Upper lobe of right lung (tissue), 1 donor: ENCODE results near the gene NMNAT2. TPM values are rescaled to one million over a fixed set of nuclear protein-coding genes. Genes with fewer than 3 reads are reported as not detected.

ENCODE experiments used
- ATAC-seq: fragments of 200-7000 bp; cut with Tn5 transposase; one replicate; pipeline ENCODE4 v1.9.1; 2020; ENCODE audit warnings: mild to moderate bottlenecking, moderate library complexity
- DNase-seq: peaks from one replicate; pipeline ENCODE4 v3.0.0-alpha.2; 2020
- H3K27ac ChIP-seq: fragments of 200-600 bp; one replicate; pipeline ENCODE4 v1.8.0; 2022
- H3K27me3 ChIP-seq: fragments of 200-600 bp; one replicate; pipeline ENCODE4 v1.8.0; 2022; ENCODE audit warnings: mild to moderate bottlenecking
- H3K36me3 ChIP-seq: fragments of 200-600 bp; one replicate; pipeline ENCODE4 v1.8.0; 2022
- H3K4me1 ChIP-seq: fragments of 200-600 bp; one replicate; pipeline ENCODE4 v1.8.0; 2022
- H3K4me3 ChIP-seq: fragments of 200-600 bp; one replicate; pipeline ENCODE4 v1.8.0; 2022; ENCODE audit warnings: mild to moderate bottlenecking
- H3K9me3 ChIP-seq: fragments of 200-600 bp; one replicate; pipeline ENCODE4 v1.8.0; 2022
- CTCF ChIP-seq: fragments of 200-600 bp; IDR thresholded peaks from one replicate; pipeline ENCODE4 v1.8.0; 2022; ENCODE audit warnings: antibody characterized with exemption
- intact Hi-C: fragments of 100-400 bp; cut with DNase I; formaldehyde crosslinking; loops from one replicate; pipeline ENCODE4 v1.11.0; 2022
- total RNA-seq: library from RNA; stranded (reverse); fragmentation: NEBNext Ultra II Directional; extraction: Animal tissue kit (Norgen Biotek cat#: 25700); gene quantifications from one replicate; pipeline ENCODE4 v1.2.1, GENCODE V29; 2021
- donor health status: DM: no; HTN: yes; CAD: no; lungs with severe emphysema.

The NMNAT2 gene
- total RNA-seq, 1 donor from 2014 or later = 0.38 TPM

GRCh38 chr1:183388735-183389134 lies 29.4 kb downstream of the NMNAT2 start:
- Histone ChIP-seq H3K36me3 (no peaks in the 10 kb centered on the region), H3K4me1 (no peaks in the 10 kb centered on the region), H3K27me3 (no peaks in the 10 kb centered on the region), H3K9me3 (no peaks in the 10 kb centered on the region), H3K27ac (no peak overlapping the region), H3K4me3 (no peak overlapping the region)
- DNase-seq (no peak), ATAC-seq (no peak)
- TF ChIP-seq CTCF = no peak
- intact Hi-C loops = no loop called here

GRCh38 chr1:183385340-183386144 lies 32.6 kb downstream of the NMNAT2 start:
- Histone ChIP-seq H3K4me3 (no peak overlapping the region), H3K27me3 (no peaks in the 10 kb centered on the region), H3K9me3 (no peaks in the 10 kb centered on the region), H3K4me1 (no peaks in the 10 kb centered on the region), H3K27ac (no peak overlapping the region), H3K36me3 (no peaks in the 10 kb centered on the region)
- DNase-seq (no peak), ATAC-seq (no peak)
- intact Hi-C loops = no loop called here
- no peak for TF ChIP-seq CTCF

GRCh38 chr1:183379951-183380350 lies 38.2 kb downstream of the NMNAT2 start:
- no peak for TF ChIP-seq CTCF
- Histone ChIP-seq H3K4me3 (no peak overlapping the region), H3K36me3 (no peaks in the 10 kb centered on the region), H3K9me3 (no peaks in the 10 kb centered on the region), H3K27ac (no peak overlapping the region), H3K4me1 (no peaks in the 10 kb centered on the region), H3K27me3 (no peaks in the 10 kb centered on the region)
- intact Hi-C loops = no loop called here
- DNase-seq (no peak), ATAC-seq (no peak)

- Histone ChIP-seq H3K36me3 (no peaks in the 10 kb centered on the region), H3K27me3 (no peaks in the 10 kb centered on the region), H3K4me3 (no peak overlapping the region), H3K9me3 (no peaks in the 10 kb centered on the region), H3K27ac (no peak overlapping the region), H3K4me1 (no peaks in the 10 kb centered on the region)
- intact Hi-C loops = no loop called here
- TF ChIP-seq CTCF = no peak
- no peak for ATAC-seq
- DNase-seq = no peak
These were observed 42.8 kb downstream of the NMNAT2 start for GRCh38 chr1:183375381-183375780.

GRCh38 chr1:183374825-183375224 lies 43.4 kb downstream of the NMNAT2 start:
- no peaks in the 10 kb centered on the region for H3K36me3 ChIP-seq
- TF ChIP-seq CTCF = no peak
- DNase-seq (no peak), ATAC-seq (no peak)
- H3K27me3 ChIP-seq = no peaks in the 10 kb centered on the region
- no peaks in the 10 kb centered on the region for H3K9me3 ChIP-seq
- no peak overlapping the region for H3K4me3 ChIP-seq
- H3K27ac ChIP-seq = no peak overlapping the region
- intact Hi-C loops = no loop called here
- no peaks in the 10 kb centered on the region for H3K4me1 ChIP-seq
